Middle frontal gyrus (tissue), 1 donor: Measurements from ENCODE around the gene BBLN.

ENCODE experiments used
- DNase-seq: peaks from one replicate; pipeline ENCODE4 v3.0.0-alpha.2; 2015; ENCODE audit warnings: low spot score; ENCODE audit errors: extremely low spot score

The BBLN gene

DNA sequence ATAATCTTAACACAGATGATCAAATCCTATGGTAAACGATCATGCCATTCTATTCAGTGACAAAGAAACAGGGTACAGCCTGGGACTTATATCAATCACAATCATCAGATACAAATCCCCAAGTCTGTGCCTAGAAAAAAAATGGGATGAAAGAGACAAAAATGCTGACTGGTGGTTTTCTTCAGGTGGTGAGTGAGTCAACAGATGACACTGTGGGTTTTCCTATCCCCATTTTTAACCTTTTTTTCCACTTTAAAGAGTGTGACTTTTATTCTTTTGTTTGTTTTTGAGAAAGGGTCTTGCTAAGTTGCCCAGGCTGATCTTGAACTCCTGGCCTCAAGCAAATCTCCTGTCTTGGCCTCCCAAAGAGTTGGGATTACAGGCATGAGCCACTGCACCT lies 28.1 kb downstream of the BBLN start:
- DNase-seq: no peak

DNA sequence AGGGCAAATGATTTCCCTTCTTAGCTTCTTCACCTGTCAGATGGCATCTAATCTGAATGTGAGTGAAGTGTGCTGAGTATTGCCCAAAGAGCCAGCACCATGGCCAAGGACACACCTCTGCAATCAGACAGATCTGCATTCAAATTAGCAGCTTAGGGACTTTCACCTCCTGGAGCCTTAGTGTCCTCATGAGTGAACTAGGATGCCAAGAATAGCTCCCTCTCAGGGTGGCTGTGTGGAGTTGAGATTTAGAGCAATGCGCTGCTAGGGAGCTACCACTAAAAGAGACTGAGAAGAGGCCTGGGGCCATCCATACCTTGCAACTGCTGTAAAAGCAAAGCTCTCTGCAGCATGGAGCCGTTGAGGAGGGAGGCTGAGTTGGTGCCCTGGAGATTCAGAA lies 29.9 kb downstream of the BBLN start:
- DNase-seq: no peak

DNA sequence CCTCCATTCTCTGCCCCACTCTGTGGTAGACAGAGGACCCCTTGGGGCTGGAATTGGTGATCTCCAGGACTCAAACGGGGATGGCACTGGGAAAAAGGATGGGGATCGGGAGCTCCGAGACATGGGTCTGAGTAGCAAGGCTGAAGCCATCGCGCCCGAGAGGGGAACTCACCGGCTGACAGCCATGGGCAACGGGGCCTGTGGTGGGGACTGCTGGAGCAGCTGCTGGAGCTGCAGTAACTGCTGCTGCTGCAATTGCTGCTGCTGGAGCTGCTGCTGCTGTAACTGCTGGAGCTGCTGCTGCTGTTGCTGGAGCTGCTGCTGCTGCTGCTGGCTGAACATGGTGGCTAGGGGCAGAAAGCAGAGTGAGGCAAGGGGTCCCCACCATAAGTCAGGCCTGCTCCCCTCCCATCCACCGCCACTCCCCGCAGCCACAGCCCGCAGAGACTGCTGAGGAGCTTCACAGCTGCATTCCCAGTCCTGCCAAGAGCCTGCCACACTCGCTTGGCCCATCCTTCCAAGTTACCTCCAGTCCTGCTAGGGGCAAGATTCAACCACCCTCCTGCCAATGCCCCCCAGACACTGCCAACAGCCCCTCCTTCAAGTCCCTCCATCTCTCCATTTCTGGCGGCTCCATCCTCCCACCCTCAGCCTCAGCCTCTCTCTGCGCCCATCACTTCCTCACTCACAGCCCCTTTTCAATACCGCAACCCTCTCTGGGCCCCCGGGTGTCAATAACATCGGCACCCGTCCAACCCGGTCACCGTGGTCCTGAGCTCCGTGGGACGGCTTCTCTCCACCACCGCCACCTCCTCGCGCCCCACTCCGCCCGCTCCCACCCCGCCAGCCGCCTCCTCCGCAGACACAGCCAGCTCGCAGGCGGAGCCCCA lies 30.7 kb downstream of the BBLN start:
- DNase-seq: no peak

- no peak for DNase-seq
Measured at GRCh38 chr9:128191406-128192046, 31.5 kb downstream of the BBLN start, which contains the start of gene CIZ1. TSS of gene CIZ1 (minus strand) at chr9:128191572. CDS start at chr9:128190857, 715 bp downstream.

DNA sequence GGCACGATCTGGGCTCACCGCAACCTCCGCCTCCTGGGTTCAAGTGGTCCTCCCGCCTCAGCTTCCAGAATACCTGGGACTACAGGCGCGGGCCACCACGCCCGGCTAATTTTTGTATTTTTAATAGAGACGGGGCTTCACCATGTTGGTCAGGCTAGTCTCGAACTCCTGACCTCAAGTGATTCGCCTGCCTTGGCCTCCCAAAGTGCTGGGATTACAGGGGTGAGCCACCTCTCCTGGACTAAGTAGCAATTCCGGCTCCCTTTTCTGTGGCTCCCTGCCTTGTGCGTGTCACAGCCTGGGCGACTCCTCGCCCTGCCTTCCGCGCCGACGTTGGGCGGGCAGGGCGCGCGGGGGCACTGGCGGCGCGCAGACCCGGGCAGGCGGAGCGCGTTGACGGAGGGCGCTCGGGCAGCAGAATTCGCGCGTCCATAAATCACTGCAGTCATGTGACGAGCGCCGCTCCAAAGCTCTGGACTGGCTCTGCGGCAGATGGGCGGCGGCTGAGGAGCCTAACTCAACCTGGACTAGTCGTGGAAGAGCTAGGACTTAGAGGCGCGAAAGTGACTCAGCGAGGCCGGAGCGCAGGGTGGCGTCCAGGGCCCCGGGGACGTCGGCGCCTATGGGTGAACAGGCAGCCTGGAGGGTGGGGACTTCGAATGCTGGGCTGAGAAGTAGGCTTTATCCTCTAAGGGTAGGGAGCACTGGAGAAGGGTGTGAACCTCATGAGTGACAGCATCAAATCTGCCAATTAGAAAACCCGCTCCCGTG lies 32.7 kb downstream of the BBLN start:
- DNase-seq: no peak

DNA sequence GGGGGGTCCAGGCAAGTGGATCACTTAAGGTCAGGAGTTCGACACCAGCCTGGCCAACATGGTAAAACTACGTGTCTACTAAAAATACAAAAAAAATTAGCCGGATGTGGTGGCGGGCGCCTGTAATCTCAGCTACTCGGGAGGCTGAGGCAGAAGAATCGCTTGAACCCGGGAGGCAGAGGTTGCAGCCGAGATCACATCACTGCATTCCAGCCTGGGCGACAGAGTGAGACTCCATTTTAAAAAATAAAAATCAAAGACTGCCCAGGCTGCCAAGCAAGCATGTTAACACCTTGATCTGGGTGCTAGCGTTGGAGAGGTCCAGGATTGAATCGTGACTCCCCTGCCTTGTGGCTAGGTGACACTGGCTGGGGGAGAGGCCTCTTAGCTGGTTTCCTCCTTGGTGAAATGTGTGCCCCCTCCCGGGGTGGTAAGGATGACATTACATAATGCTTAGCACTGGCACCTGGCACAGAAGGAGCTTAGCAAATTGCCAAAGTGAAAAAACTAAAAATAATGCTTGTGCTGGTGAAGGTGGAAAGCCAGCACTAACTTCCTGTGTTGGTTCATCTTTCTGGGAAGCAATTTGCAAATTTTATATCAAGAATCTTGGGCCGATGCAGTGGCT lies 33.5 kb downstream of the BBLN start:
- DNase-seq: no peak

DNA sequence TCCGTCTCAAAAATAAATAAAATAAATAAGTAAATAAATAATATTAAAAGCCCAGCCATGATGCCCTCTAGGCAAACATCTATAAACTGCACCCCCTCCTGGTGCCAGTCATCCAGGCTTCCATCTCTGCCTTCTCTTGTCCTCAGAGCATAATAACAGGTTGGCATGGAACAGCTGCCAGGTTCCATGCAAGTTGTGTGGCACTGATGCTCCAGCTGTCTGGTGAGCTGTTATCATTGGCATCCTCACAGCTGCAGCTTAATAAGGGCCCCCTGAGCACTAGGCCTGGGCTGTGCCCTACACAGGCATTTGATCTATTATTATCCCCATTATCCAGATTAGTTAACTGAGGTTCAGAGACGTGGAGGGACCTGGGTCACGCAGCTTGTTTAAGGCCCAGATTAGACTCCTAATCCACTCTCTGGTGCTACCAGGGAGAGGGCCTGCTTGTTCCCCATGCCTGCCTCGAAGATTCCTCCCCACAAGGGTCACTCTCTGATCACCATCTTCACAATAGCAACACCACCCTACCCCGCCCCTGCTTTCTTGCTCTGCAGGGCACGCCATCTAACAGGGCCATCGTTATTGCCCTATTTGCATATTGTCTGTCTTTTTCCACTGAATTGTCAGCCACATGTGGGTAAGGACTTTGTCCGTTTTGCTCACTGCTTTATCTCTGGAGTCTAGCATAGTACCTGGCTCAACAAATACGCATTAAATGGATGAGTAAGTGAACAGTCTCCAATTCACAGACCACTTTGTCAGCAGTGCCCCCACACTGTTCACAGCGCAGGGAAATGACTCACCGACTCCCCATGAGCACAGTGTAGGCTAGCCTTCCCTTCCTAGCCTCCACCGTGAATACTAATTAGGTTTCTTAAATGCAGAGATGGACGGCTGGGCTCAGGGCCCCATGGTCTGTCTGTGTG lies 41.6 kb downstream of the BBLN start:
- DNase-seq: no peak

GRCh38 chr9:128202648-128203023 lies 42.6 kb downstream of the BBLN start:
- no peak for DNase-seq

GRCh38 chr9:128203024-128203706 lies 43.1 kb downstream of the BBLN start, which contains the start of gene DNM1:
TSS of gene DNM1 (plus strand) at chr9:128203379. CDS start at chr9:128203471, 92 bp downstream.
- DNase-seq: no peak

GRCh38 chr9:128203707-128204551 lies 43.9 kb downstream of the BBLN start:
- no peak for DNase-seq

DNA sequence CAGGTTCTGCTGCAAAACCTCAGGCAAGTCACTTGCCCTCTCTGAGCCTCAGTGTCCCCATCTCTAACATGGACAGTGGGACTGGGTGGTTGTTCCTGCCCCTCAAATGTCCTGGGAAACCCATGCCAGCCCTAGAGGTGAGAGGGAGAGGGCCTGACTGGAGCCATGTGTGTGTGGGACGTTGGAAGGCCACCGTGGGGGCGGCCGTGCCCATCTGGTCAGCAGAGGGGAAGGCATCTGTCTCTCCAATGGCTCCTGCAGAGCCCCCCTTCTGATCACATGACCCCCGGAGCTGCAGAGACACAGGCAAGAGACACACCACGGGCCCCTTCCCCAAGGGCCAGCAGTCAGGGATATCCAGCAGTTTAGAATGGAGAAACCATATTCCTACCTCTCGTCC lies 44.8 kb downstream of the BBLN start:
- DNase-seq: no peak

DNA sequence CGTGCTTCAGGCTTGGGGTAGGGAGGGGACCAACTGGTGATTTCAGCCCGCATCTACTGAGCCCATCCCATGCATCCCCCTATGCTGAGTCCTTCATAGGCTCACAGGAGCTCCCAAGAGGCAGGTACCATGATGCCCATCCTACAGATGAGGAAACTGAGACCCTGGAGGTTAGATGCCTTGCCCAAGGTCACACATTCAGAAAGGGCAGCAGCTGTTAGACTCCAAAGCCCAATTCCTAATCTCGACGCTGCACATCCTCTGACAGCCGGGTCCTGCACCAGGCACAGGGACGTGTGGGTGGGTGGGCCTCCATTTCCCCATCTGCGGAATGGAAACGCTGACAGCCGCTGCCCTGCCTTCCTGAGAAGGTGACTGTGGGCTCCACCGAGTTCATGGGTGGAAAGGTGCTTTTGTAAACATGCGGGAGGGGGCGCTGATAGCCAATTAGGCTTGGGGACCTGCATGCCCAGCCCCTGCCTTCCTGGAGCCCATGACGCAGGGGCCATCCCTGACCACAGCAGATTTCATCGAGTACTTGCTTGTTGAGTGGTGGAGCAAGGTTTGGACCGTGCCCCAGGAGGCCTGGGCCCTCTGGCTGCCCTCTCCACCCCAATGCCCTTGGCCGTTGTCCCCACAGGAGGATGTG lies 45.4 kb downstream of the BBLN start:
- DNase-seq: no peak

DNA sequence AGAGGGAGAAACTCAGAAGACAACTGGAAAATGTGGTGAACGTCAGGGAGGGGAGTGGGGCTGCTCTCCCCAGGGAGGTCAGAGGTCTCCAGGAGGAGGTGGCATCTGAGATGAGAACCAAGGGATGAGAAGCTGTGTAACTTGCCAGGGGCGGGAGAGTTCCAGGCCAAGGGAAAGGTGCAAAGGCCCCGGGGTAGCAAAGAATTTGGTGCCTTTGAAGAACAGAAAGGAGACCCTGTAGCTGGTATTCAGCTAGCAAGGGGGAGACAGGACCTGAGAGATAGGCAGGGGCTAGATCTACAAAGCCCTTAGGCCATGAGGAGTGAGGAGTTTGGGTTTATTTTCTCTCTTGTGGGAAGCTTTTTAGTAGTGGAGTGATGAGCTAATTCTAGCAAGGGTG lies 46.4 kb downstream of the BBLN start:
- DNase-seq: no peak

- no peak for DNase-seq
Measured at GRCh38 chr9:128206916-128207910, 47.1 kb downstream of the BBLN start.

DNA sequence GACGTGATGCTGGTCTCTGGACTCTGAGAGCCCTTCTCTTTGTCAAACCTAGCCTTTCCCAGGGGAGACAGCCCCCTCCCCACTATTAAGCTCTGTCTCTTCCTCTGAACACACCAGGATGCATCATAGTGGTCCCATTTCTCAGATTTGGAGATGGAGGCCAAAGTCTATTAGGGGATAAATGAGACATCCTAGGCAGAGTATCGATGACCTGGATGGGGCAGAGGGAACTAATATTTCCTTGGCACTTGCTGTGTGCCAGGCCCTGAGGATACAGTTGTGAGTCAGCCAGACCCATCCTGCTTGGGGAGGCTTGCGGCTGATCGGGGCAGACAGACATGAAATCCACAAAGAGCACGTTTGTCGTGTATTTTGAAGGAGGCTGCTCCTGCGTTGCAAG lies 48.3 kb downstream of the BBLN start:
- DNase-seq: no peak

DNA sequence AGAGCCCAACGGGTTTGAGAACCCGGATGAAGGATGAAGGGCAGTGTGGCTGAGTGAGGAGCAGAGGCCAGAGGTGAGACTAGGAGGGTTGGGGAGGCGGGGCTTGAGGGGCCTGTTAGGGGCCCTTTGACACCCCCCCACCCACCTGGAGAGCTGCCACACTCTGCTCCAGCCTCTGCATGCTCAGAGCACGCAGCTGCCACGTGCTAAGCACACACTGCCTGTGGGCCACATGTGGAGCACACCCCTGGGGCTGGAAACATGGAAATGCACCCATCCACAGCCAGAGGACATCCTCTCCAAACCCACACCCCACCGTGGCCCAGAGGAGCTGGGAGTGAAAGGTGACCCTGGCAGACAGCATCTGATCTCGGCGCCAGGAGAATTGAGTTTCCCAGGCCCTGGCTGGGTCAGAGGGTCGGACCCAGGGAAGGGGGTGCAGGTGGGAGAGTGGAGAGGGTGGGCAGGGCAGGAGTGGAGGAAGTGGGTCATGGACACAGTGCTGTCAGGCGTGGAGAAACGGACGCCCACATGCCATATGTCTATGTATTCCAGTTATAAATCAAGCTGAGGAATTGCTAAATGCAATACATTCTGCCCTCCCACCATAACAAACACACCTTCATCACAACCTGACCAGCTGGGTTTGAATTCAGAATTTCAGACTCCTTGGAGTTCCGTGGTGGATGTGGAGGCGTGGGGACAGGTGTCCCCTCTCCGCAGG lies 49.0 kb downstream of the BBLN start:
- no peak for DNase-seq
